H1 (cell line): ENCODE data around the gene CLDN9. TPM values are rescaled to one million over a fixed set of nuclear protein-coding genes. Genes with fewer than 3 reads are reported as not detected.

Experiments
- CTCF ChIA-PET: fragments of 300-600 bp; sonication (Branson Sonifier 250); formaldehyde crosslinking; loops from one replicate; lab custom pipeline; 2021; ENCODE audit not compliant: partially characterized antibody; lab: Charles Lee
- POLR2A ChIA-PET: fragments of 300-600 bp; sonication (Branson Sonifier 250); formaldehyde crosslinking; loops from one replicate; lab custom pipeline; 2021; ENCODE audit warnings: inconsistent platforms; ENCODE audit not compliant: partially characterized antibody; lab: Charles Lee
- DNase-seq, 2 experiments: peaks; one replicate each; pipeline versions ENCODE4 v3.0.0 to v3.0.0-alpha.2; 2010 to 2022; ENCODE audit warnings: low spot score in 2 of 2, low read depth in 1 of 2, mixed read lengths in 1 of 2
- FAIRE-seq: peaks from 2 replicates; lab custom pipeline; 2011; peaks lifted over from hg19 to GRCh38; lab: Jason Lieb, UNC
- H2AFZ ChIP-seq: 2 replicates; pipeline ENCODE4 v1.8.1; 2012; ENCODE audit warnings: low read length, inconsistent platforms
- H2AK5ac ChIP-seq: 2 replicates; pipeline ENCODE4 v1.6.1; 2013; ENCODE audit warnings: low read depth, low read length
- H2BK120ac ChIP-seq: replicated peaks from 2 replicates; pipeline ENCODE3; 2013; ENCODE audit warnings: low read depth, low read length, inconsistent platforms
- H2BK12ac ChIP-seq: 2 replicates; pipeline ENCODE4 v1.6.1; 2013; ENCODE audit warnings: low read depth, low read length
- H2BK15ac ChIP-seq: 2 replicates; pipeline ENCODE4 v1.6.1; 2013; ENCODE audit warnings: low read length
- H2BK20ac ChIP-seq: 2 replicates; pipeline ENCODE4 v1.6.1; 2013; ENCODE audit warnings: low read length
- H2BK5ac ChIP-seq: 2 replicates; pipeline ENCODE4 v1.6.1; 2013; ENCODE audit warnings: low read depth, low read length
- H3K14ac ChIP-seq: 2 replicates; pipeline ENCODE4 v1.6.1; 2013; ENCODE audit warnings: inconsistent platforms; ENCODE audit not compliant: insufficient read length
- H3K18ac ChIP-seq: 2 replicates; pipeline ENCODE4 v1.6.1; 2013; ENCODE audit warnings: low read length; ENCODE audit errors: extremely low read depth
- H3K23ac ChIP-seq: 2 replicates; pipeline ENCODE4 v1.6.1; 2013; ENCODE audit warnings: inconsistent platforms; ENCODE audit not compliant: insufficient read length
- H3K23me2 ChIP-seq: 2 replicates; pipeline ENCODE4 v1.6.1; 2013; ENCODE audit warnings: low read depth, low read length
- H3K27ac ChIP-seq: 2 replicates; pipeline ENCODE4 v1.6.1; 2011; ENCODE audit warnings: low read depth, low read length, inconsistent platforms
- H3K27me3 ChIP-seq, 4 experiments: replicated peaks in 1 of 4; 1 replicate in 1 of 4; 2 replicates in 3 of 4; pipeline versions ENCODE4 v1.6.1 to v1.8.1; 2011 to 2013; ENCODE audit warnings: low read length in 3 of 4, mild to moderate bottlenecking in 3 of 4, inconsistent platforms in 2 of 4, mixed read lengths in 2 of 4, moderate library complexity in 1 of 4; ENCODE audit not compliant: control insufficient read depth in 3 of 4, insufficient read depth in 3 of 4; ENCODE audit errors: extremely low read depth in 1 of 4
- H3K36me3 ChIP-seq, 4 experiments: 2 replicates each; pipeline versions ENCODE4 v1.6.1 to v1.8.1; 2011 to 2013; ENCODE audit warnings: mild to moderate bottlenecking in 4 of 4, low read length in 3 of 4, moderate library complexity in 2 of 4, control low read depth in 1 of 4, inconsistent platforms in 1 of 4; ENCODE audit not compliant: insufficient read depth in 4 of 4, control insufficient read depth in 2 of 4
- H3K4ac ChIP-seq: replicated peaks from 2 replicates; pipeline ENCODE3; 2013; ENCODE audit warnings: low read length, low read depth, mixed read lengths, inconsistent platforms; ENCODE audit not compliant: insufficient read length
- H3K4me1 ChIP-seq, 4 experiments: replicated peaks in 1 of 4; 1 replicate in 1 of 4; 2 replicates in 3 of 4; pipeline versions ENCODE4 v1.6.1 to v1.8.1; 2011 to 2013; ENCODE audit warnings: low read length in 3 of 4, inconsistent platforms in 2 of 4, mixed read lengths in 1 of 4; ENCODE audit not compliant: insufficient read depth in 4 of 4, control insufficient read depth in 3 of 4
- H3K4me2 ChIP-seq, 2 experiments: 2 replicates each; pipeline versions ENCODE4 v1.6.1 to v1.8.1; 2011 to 2013; ENCODE audit warnings: low read depth in 2 of 2, low read length in 2 of 2, control low read depth in 1 of 2, inconsistent platforms in 1 of 2, mild to moderate bottlenecking in 1 of 2; ENCODE audit not compliant: insufficient read depth in 1 of 2
- H3K4me3 ChIP-seq, 4 experiments: fragments of 200-600, 300-600 bp in 1 of 4; sonication (generic), shearing (Covaris generic), sonication (Bioruptor Twin) in 1 of 4; 2 replicates each; pipeline versions ENCODE4 v1.5.1 to v1.8.1; 2011 to 2016; ENCODE audit warnings: low read length in 4 of 4, low read depth in 3 of 4, control low read depth in 2 of 4, inconsistent platforms in 2 of 4, mild to moderate bottlenecking in 2 of 4, mixed read lengths in 1 of 4, moderate library complexity in 1 of 4; ENCODE audit not compliant: insufficient read depth in 2 of 4; ENCODE audit errors: extremely low read depth in 1 of 4
- H3K56ac ChIP-seq: replicated peaks from 2 replicates; pipeline ENCODE3; 2013; ENCODE audit warnings: low read depth, mild to moderate bottlenecking, mixed read lengths, low read length, inconsistent platforms; ENCODE audit not compliant: insufficient read length
- H3K79me1 ChIP-seq: 2 replicates; pipeline ENCODE4 v1.6.1; 2013; ENCODE audit warnings: low read depth, low read length, control low read depth
- H3K79me2 ChIP-seq, 2 experiments: 2 replicates each; pipeline versions ENCODE4 v1.6.1 to v1.8.1; 2012 to 2013; ENCODE audit warnings: low read length in 2 of 2, mild to moderate bottlenecking in 2 of 2, inconsistent platforms in 1 of 2; ENCODE audit not compliant: insufficient read depth in 2 of 2, control insufficient read depth in 1 of 2
- H3K9ac ChIP-seq, 4 experiments: replicated peaks in 1 of 4; 1 replicate in 1 of 4; 2 replicates in 3 of 4; pipeline versions ENCODE4 v1.6.1 to v1.8.1; 2011 to 2013; ENCODE audit warnings: low read depth in 3 of 4, low read length in 3 of 4, control low read depth in 2 of 4, mild to moderate bottlenecking in 2 of 4, moderate library complexity in 2 of 4, inconsistent platforms in 1 of 4; ENCODE audit errors: extremely low read depth in 1 of 4
- H3K9me3 ChIP-seq, 2 experiments: 2 replicates each; pipeline versions ENCODE4 v1.6.1 to v1.8.1; 2012 to 2013; ENCODE audit warnings: mild to moderate bottlenecking in 2 of 2, moderate library complexity in 2 of 2, control low read depth in 1 of 2, inconsistent platforms in 1 of 2, low read depth in 1 of 2, low read length in 1 of 2, mixed read lengths in 1 of 2; ENCODE audit not compliant: insufficient read depth in 2 of 2
- H4K20me1 ChIP-seq, 2 experiments: replicated peaks in 1 of 2; 2 replicates each; pipeline versions ENCODE3 to v1.8.1; 2011 to 2013; ENCODE audit warnings: inconsistent platforms in 2 of 2, low read length in 2 of 2, mild to moderate bottlenecking in 1 of 2; ENCODE audit not compliant: insufficient read depth in 2 of 2, control insufficient read depth in 1 of 2
- H4K5ac ChIP-seq: 2 replicates; pipeline ENCODE4 v1.6.1; 2013; ENCODE audit warnings: low read length, low read depth, mixed read lengths, inconsistent platforms; ENCODE audit not compliant: insufficient read length
- H4K8ac ChIP-seq: 2 replicates; pipeline ENCODE4 v1.8.0; 2013; ENCODE audit warnings: mild to moderate bottlenecking, moderate library complexity, low read length, inconsistent platforms; ENCODE audit not compliant: insufficient read depth; ENCODE audit errors: extremely low read depth
- H4K91ac ChIP-seq: replicated peaks from 2 replicates; pipeline ENCODE3; 2013; ENCODE audit warnings: low read length, mixed read lengths, inconsistent platforms; ENCODE audit not compliant: insufficient read length
- KDM5A ChIP-seq: fragments of 200-600 bp; IDR thresholded peaks from 2 replicates; pipeline ENCODE4 v1.7.1; 2012; ENCODE audit warnings: mild to moderate bottlenecking, low read length, inconsistent platforms, mixed read lengths
- NANOG ChIP-seq: IDR thresholded peaks from 2 replicates; pipeline ENCODE4 v1.6.1; 2011; ENCODE audit warnings: low read length, low read depth, mild to moderate bottlenecking, inconsistent platforms; ENCODE audit not compliant: insufficient read depth, poor library complexity, severe bottlenecking
- RBBP5 ChIP-seq: IDR thresholded peaks from 2 replicates; pipeline ENCODE4 v1.7.1; 2012; ENCODE audit warnings: low read depth, mild to moderate bottlenecking, inconsistent platforms, low read length, moderate library complexity, borderline replicate concordance
- WGBS, 2 experiments: shearing (Covaris generic) in 1 of 2; methylation state at CpG; one replicate each; pipeline versions ENCODE4 v1.1.6 to v1.1.7; 2013 to 2015; ENCODE audit warnings: low lambda C conversion rate in 2 of 2, mixed read lengths in 2 of 2, inconsistent platforms in 1 of 2, low coverage in 1 of 2, missing lambda C conversion rate in 1 of 2; ENCODE audit not compliant: insufficient replicate concordance in 2 of 2, insufficient coverage in 1 of 2, insufficient read length in 1 of 2; ENCODE audit errors: extremely low coverage in 1 of 2, missing lambda C conversion rate in 1 of 2; 5-methylcytosine and 5-hydroxymethylcytosine counted together
- polyA plus RNA-seq, 7 experiments: library from polyadenylated mRNA; depleted of rRNA in 3 of 7; stranded (reverse) in 5 of 7; unstranded in 2 of 7; fragments of >200 nt in 5 of 7; fragments of 200-250 nt in 2 of 7; gene quantifications; 1 replicate in 5 of 7; 2 replicates in 1 of 7; 4 replicates in 1 of 7; pipeline versions ENCODE4 v1.2.1 to v1.2.3, GENCODE V29; 2011 to 2013; ENCODE audit warnings: missing spikeins in 2 of 7, mixed read lengths in 2 of 7
- total RNA-seq: library from RNA; stranded (reverse); fragmentation: NEBNext Ultra II Directional; extraction: Animal tissue kit (Norgen Biotek cat#: 25700); gene quantifications from 2 replicates; pipeline ENCODE4 v1.2.1, GENCODE V29; 2021
- TF ChIP-seq, protein P1 (sequence below), 3 experiments: IDR thresholded peaks; 1 replicate in 2 of 3; 2 replicates in 1 of 3; pipeline versions ENCODE4 v1.5.1 to v1.6.1; 2011; ENCODE audit warnings: low read length in 3 of 3, mild to moderate bottlenecking in 3 of 3, inconsistent platforms in 2 of 3, low read depth in 1 of 3, moderate library complexity in 1 of 3; ENCODE audit not compliant: insufficient read depth in 1 of 3; ENCODE audit errors: control extremely low read depth in 1 of 3

Gene CLDN9
- total and polyA plus RNA-seq, 2 of the 8 experiments (the other 6 are each of a cell fraction or from before 2014, with no cell fraction given), result 0.60 to 0.89 TPM

DNA sequence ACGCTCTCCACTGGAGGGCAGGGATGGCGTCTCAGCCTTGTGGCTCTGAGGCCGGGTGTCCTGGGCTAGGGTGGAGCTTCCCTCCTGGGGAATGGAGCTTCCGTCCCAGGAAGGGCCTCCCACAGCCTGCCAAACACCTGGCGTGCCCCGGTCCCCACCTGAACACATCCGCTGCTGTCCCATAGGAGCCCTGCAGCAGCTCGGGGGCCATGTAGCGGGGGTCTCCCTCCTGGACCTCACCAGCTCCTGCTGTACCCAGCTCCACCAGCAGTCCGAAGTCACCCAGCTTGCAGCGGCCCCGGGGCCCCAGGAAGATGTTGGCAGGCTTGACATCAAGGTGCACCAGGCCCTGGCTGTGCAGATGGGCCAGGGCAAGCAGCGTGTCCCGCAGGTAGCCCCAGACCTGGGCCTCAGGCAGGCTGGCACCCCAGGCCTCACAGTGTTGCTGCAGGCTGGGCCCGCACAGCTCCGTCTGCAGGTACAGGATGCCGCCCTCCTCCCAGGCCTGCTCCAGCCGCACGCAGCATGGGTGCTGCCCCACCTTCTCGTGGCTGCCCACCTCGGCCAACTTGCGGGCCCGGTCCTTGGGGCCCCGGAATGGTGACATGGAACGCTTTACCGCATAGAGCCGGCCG lies 37.4 kb upstream of the CLDN9 start:
- H2BK15ac ChIP-seq, result no peak overlapping the region
- peaks cover 4% of the 10 kb centered on the region; the same call in 1 of the 2 replicates for H3K23me2 ChIP-seq
- no peak overlapping the region for H2AK5ac ChIP-seq
- no peak overlapping the region for H4K91ac ChIP-seq
- H4K20me1 ChIP-seq, result peaks cover 29 to 44% of the 10 kb centered on the region in 2 experiments
- H3K4me3 ChIP-seq, result no peak overlapping the region
- no peak overlapping the region for H4K5ac ChIP-seq
- H3K56ac ChIP-seq, result no peak overlapping the region
- no peak overlapping the region for H3K4me2 ChIP-seq
- CTCF ChIA-PET, result interaction anchor here (0.7 to 1.7 kb wide), 6 partner anchors 9 to 1022 kb away, joined by 3 to 5 read pairs (median 4); no protein-coding TSS in a partner anchor
- no peak overlapping the region for H2BK120ac ChIP-seq
- H2BK5ac ChIP-seq, result no peak overlapping the region
- no peak overlapping the region for H3K14ac ChIP-seq
- peaks cover 0 to 16% (median 9%) of the 10 kb centered on the region in 4 experiments; a peak in 6 of 7 replicates for H3K4me1 ChIP-seq
- no peak for TF ChIP-seq RBBP5
- TF ChIP-seq, protein P1, sequence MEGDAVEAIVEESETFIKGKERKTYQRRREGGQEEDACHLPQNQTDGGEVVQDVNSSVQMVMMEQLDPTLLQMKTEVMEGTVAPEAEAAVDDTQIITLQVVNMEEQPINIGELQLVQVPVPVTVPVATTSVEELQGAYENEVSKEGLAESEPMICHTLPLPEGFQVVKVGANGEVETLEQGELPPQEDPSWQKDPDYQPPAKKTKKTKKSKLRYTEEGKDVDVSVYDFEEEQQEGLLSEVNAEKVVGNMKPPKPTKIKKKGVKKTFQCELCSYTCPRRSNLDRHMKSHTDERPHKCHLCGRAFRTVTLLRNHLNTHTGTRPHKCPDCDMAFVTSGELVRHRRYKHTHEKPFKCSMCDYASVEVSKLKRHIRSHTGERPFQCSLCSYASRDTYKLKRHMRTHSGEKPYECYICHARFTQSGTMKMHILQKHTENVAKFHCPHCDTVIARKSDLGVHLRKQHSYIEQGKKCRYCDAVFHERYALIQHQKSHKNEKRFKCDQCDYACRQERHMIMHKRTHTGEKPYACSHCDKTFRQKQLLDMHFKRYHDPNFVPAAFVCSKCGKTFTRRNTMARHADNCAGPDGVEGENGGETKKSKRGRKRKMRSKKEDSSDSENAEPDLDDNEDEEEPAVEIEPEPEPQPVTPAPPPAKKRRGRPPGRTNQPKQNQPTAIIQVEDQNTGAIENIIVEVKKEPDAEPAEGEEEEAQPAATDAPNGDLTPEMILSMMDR (IDR thresholded peaks at IDR 0.05; ENCODE audit: control extremely low read depth in 1 of 3, insufficient read depth in 1 of 3, low read depth in 1 of 3, low read length in 3 of 3), result no peak
- TF ChIP-seq KDM5A, result no peak
- TF ChIP-seq NANOG, result no peak
- WGBS, 2 experiments, result 94% methylated on average over 27 of the region's 28 CpGs; no CpG with 5 or more reads in 1 of the 2 experiments
- no peak overlapping the region for H2BK20ac ChIP-seq
- no peak overlapping the region for H3K23ac ChIP-seq
- no peak overlapping the region for H3K27ac ChIP-seq
- H2BK12ac ChIP-seq, result no peak overlapping the region
- H3K27me3 ChIP-seq, result no peaks in the 10 kb centered on the region
- FAIRE-seq, result no peak
- H3K4ac ChIP-seq, result no peak overlapping the region
- H4K8ac ChIP-seq, result no peak overlapping the region
- peaks cover 0 to 10% of the 10 kb centered on the region in 2 experiments; a peak in 2 of 4 replicates for H3K79me2 ChIP-seq
- no peak for DNase-seq
- no peaks in the 10 kb centered on the region for H3K9me3 ChIP-seq
- POLR2A ChIA-PET, result interaction anchor here (0.7 to 25.4 kb wide), 13 partner anchors 8 to 223 kb away, joined by 3 to 455 read pairs (median 3); partner anchors contain the start of genes CLDN6, HCFC1R1, KREMEN2 and PAQR4
- peaks cover 20 to 46% (median 33%) of the 10 kb centered on the region in 4 experiments for H3K36me3 ChIP-seq
- H2AFZ ChIP-seq, result no peak overlapping the region
- H3K18ac ChIP-seq, result no peak overlapping the region
- H3K79me1 ChIP-seq, result peaks cover 19% of the 10 kb centered on the region
- no peak overlapping the region for H3K9ac ChIP-seq
